HepG2 (cell line): ENCODE measurements around the gene AP1AR. TPM values are rescaled to one million over a fixed set of nuclear protein-coding genes. Genes with fewer than 3 reads are reported as not detected.

Experiments
- CAMTA2 ChIP-seq: sonication (generic); formaldehyde crosslinking; IDR thresholded peaks from 2 replicates; pipeline ENCODE4 v1.4.0; 2020; ENCODE audit warnings: mild to moderate bottlenecking, missing genetic modification reagents, borderline replicate concordance
- CC2D1A ChIP-seq: sonication (generic); formaldehyde crosslinking; IDR thresholded peaks from 2 replicates; pipeline ENCODE4 v1.8.1; 2023; ENCODE audit warnings: mild to moderate bottlenecking, missing genetic modification reagents
- CEBPB ChIP-seq: IDR thresholded peaks from 2 replicates; pipeline ENCODE4 v1.6.1; 2011; ENCODE audit warnings: low read depth, low read length, improper control_type of control experiment, borderline replicate concordance
- KAT8 ChIP-seq: IDR thresholded peaks from 2 replicates; pipeline ENCODE4 v1.6.1; 2016; ENCODE audit warnings: missing genetic modification reagents, missing compliant biosample characterization
- MED8 ChIP-seq: sonication (generic); formaldehyde crosslinking; IDR thresholded peaks from 2 replicates; pipeline ENCODE4 v1.8.1; 2023; ENCODE audit warnings: mild to moderate bottlenecking, missing genetic modification reagents; ENCODE audit not compliant: insufficient replicate concordance
- MEIS1 ChIP-seq: sonication (generic); formaldehyde crosslinking; IDR thresholded peaks from 2 replicates; pipeline ENCODE4 v1.9.0; 2021; ENCODE audit warnings: mild to moderate bottlenecking, missing genetic modification reagents, moderate library complexity, borderline replicate concordance
- MIER2 ChIP-seq: IDR thresholded peaks from 2 replicates; pipeline ENCODE4 v1.6.1; 2016; ENCODE audit warnings: missing biosample characterization, missing genetic modification reagents
- NFE2 ChIP-seq: sonication (generic); formaldehyde crosslinking; IDR thresholded peaks from 2 replicates; pipeline ENCODE4 v1.4.0; 2020; ENCODE audit warnings: missing genetic modification reagents
- NFE2L2 ChIP-seq: fragments of 150-350 bp; IDR thresholded peaks from 2 replicates; pipeline ENCODE4 v1.6.1; 2014; ENCODE audit warnings: low read length
- NR2F1 ChIP-seq, 2 experiments: fragments of 450-650 bp in 1 of 2; formaldehyde crosslinking in 1 of 2; IDR thresholded peaks; 2 replicates each; pipeline versions ENCODE4 v1.5.0 to v1.6.1; 2016 to 2020; ENCODE audit warnings: mild to moderate bottlenecking in 1 of 2, missing compliant biosample characterization in 1 of 2, missing genetic modification reagents in 1 of 2, moderate library complexity in 1 of 2
- PCBP1 ChIP-seq: fragments of 200-400 bp; formaldehyde crosslinking; IDR thresholded peaks from 2 replicates; pipeline ENCODE4 v1.6.1; 2017; ENCODE audit warnings: mild to moderate bottlenecking, low read depth, low read length, borderline replicate concordance
- ZFP36L1 ChIP-seq: sonication (generic); formaldehyde crosslinking; IDR thresholded peaks from 2 replicates; pipeline ENCODE4 v1.8.0; 2022; ENCODE audit warnings: mild to moderate bottlenecking, missing genetic modification reagents, moderate library complexity
- ZNF10 ChIP-seq: sonication (generic); formaldehyde crosslinking; IDR thresholded peaks from 2 replicates; pipeline ENCODE4 v1.4.0; 2020; ENCODE audit warnings: mild to moderate bottlenecking, low read depth, missing genetic modification reagents, borderline replicate concordance
- ZNF264 ChIP-seq: sonication (generic); formaldehyde crosslinking; IDR thresholded peaks from 2 replicates; pipeline ENCODE4 v1.4.0; 2020; ENCODE audit warnings: missing genetic modification reagents
- ZNF282 ChIP-seq: fragments of 450-650 bp; IDR thresholded peaks from 2 replicates; pipeline ENCODE4 v1.6.1; 2018; ENCODE audit not compliant: partially characterized antibody
- ZNF430 ChIP-seq: sonication (generic); formaldehyde crosslinking; IDR thresholded peaks from 2 replicates; pipeline ENCODE4 v1.9.0; 2021; ENCODE audit warnings: mild to moderate bottlenecking, missing genetic modification reagents
- ZNF747 ChIP-seq: sonication (generic); formaldehyde crosslinking; IDR thresholded peaks from 2 replicates; pipeline ENCODE4 v1.8.1; 2023; ENCODE audit warnings: missing genetic modification reagents, mild to moderate bottlenecking, borderline replicate concordance
- ZNF816 ChIP-seq: sonication (generic); formaldehyde crosslinking; IDR thresholded peaks from 2 replicates; pipeline ENCODE4 v1.8.0; 2022; ENCODE audit warnings: missing genetic modification reagents, mild to moderate bottlenecking, borderline replicate concordance
- ZNF83 ChIP-seq: sonication (generic); formaldehyde crosslinking; IDR thresholded peaks from 2 replicates; pipeline ENCODE4 v1.4.0; 2020; ENCODE audit warnings: missing genetic modification reagents, mild to moderate bottlenecking, borderline replicate concordance
- polyA plus RNA-seq, 8 experiments: library from polyadenylated mRNA; depleted of rRNA in 3 of 8; stranded (reverse) in 7 of 8; unstranded in 1 of 8; fragments of >200 nt; fragmentation: Illumina TruSeq in 4 of 8; extraction: Trizol in 4 of 8; gene quantifications; 2 replicates each; pipeline versions ENCODE4 v1.2.1 to v1.2.3, GENCODE V29; 2011 to 2016; ENCODE audit warnings: low read depth in 4 of 8, missing spikeins in 1 of 8, mixed read lengths in 1 of 8; ENCODE audit not compliant: insufficient read depth in 1 of 8
- total RNA-seq, 5 experiments: library from RNA; depleted of rRNA; stranded (reverse); fragments of >200 nt; fragmentation: Illumina TruSeq; extraction: Trizol; gene quantifications; 2 replicates each; pipeline ENCODE4 v1.2.3, GENCODE V29; 2016; ENCODE audit warnings: low read depth in 1 of 5
- TF ChIP-seq, protein P1 (sequence below): sonication (generic); formaldehyde crosslinking; conservative IDR thresholded peaks from 2 replicates; pipeline ENCODE4 v1.4.0; 2020; ENCODE audit warnings: missing genetic modification reagents
- TF ChIP-seq, protein P2 (sequence below): sonication (generic); formaldehyde crosslinking; IDR thresholded peaks from 2 replicates; pipeline ENCODE4 v1.4.0; 2020; ENCODE audit warnings: missing genetic modification reagents
- TF ChIP-seq, protein P3 (sequence below): sonication (generic); formaldehyde crosslinking; conservative IDR thresholded peaks from 2 replicates; pipeline ENCODE4 v1.4.0; 2020; ENCODE audit warnings: missing genetic modification reagents

AP1AR gene
- total and polyA plus RNA-seq, 2 of the 13 experiments (the other 11 are each of a cell fraction or from before 2014, with no cell fraction given) = 24.9 to 39.9 TPM

DNA sequence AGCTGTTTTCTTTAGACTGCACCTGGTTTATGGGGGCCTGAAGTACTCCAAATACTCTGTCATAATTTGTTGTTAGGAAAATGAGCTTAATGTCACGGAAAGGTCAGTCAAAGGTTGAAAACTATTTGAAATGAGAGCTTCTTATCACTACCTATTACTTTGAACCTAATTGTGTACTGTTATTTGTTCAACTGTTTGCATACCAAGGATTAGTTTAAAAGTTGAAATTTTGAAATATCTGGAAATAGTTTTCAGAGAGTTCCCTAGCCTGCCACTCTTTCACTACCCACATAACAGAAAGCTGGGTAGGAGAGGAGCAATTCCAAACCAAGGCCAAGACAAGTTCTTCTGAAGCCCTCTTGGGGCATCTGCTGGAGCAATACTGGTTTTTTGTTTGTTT is 28.0 kb upstream of the AP1AR start (continued):
- TF ChIP-seq KAT8 (CRISPR knock-in tag) = no peak
- no peak for TF ChIP-seq PCBP1
- no peak for TF ChIP-seq CAMTA2 (CRISPR knock-in tag)
- TF ChIP-seq ZFP36L1 (CRISPR knock-in tag) = no peak
- TF ChIP-seq, protein P1, sequence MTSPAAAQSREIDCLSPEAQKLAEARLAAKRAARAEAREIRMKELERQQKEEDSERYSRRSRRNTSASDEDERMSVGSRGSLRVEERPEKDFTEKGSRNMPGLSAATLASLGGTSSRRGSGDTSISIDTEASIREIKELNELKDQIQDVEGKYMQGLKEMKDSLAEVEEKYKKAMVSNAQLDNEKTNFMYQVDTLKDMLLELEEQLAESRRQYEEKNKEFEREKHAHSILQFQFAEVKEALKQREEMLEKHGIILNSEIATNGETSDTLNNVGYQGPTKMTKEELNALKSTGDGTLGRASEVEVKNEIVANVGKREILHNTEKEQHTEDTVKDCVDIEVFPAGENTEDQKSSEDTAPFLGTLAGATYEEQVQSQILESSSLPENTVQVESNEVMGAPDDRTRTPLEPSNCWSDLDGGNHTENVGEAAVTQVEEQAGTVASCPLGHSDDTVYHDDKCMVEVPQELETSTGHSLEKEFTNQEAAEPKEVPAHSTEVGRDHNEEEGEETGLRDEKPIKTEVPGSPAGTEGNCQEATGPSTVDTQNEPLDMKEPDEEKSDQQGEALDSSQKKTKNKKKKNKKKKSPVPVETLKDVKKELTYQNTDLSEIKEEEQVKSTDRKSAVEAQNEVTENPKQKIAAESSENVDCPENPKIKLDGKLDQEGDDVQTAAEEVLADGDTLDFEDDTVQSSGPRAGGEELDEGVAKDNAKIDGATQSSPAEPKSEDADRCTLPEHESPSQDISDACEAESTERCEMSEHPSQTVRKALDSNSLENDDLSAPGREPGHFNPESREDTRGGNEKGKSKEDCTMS (CRISPR knock-in tag) = no peak
- TF ChIP-seq ZNF83 (CRISPR knock-in tag) = no peak
- TF ChIP-seq ZNF816 (CRISPR knock-in tag) = no peak
- TF ChIP-seq ZNF747 (CRISPR knock-in tag) = no peak
- no peak for TF ChIP-seq ZNF430 (CRISPR knock-in tag)
- no peak for TF ChIP-seq CEBPB
- TF ChIP-seq NFE2L2 = no peak
- TF ChIP-seq, protein P2, sequence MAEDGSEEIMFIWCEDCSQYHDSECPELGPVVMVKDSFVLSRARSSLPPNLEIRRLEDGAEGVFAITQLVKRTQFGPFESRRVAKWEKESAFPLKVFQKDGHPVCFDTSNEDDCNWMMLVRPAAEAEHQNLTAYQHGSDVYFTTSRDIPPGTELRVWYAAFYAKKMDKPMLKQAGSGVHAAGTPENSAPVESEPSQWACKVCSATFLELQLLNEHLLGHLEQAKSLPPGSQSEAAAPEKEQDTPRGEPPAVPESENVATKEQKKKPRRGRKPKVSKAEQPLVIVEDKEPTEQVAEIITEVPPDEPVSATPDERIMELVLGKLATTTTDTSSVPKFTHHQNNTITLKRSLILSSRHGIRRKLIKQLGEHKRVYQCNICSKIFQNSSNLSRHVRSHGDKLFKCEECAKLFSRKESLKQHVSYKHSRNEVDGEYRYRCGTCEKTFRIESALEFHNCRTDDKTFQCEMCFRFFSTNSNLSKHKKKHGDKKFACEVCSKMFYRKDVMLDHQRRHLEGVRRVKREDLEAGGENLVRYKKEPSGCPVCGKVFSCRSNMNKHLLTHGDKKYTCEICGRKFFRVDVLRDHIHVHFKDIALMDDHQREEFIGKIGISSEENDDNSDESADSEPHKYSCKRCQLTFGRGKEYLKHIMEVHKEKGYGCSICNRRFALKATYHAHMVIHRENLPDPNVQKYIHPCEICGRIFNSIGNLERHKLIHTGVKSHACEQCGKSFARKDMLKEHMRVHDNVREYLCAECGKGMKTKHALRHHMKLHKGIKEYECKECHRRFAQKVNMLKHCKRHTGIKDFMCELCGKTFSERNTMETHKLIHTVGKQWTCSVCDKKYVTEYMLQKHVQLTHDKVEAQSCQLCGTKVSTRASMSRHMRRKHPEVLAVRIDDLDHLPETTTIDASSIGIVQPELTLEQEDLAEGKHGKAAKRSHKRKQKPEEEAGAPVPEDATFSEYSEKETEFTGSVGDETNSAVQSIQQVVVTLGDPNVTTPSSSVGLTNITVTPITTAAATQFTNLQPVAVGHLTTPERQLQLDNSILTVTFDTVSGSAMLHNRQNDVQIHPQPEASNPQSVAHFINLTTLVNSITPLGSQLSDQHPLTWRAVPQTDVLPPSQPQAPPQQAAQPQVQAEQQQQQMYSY = no peak
- TF ChIP-seq ZNF264 (CRISPR knock-in tag) = 0 out of 2 replicates have a peak, but pooled peaks have one; percentile 39
- TF ChIP-seq MED8 (CRISPR knock-in tag) = no peak
- TF ChIP-seq NFE2 = no peak
- peak; percentile 48 to 86 for TF ChIP-seq NR2F1 (CRISPR knock-in tag; IDR thresholded peaks at IDR 0.05)
- TF ChIP-seq CC2D1A (CRISPR knock-in tag) = no peak
- no peak for TF ChIP-seq MIER2 (CRISPR knock-in tag)
- TF ChIP-seq MEIS1 (CRISPR knock-in tag) = no peak
- TF ChIP-seq ZNF10 (CRISPR knock-in tag) = no peak
- TF ChIP-seq ZNF282 = no peak
- TF ChIP-seq, protein P3, sequence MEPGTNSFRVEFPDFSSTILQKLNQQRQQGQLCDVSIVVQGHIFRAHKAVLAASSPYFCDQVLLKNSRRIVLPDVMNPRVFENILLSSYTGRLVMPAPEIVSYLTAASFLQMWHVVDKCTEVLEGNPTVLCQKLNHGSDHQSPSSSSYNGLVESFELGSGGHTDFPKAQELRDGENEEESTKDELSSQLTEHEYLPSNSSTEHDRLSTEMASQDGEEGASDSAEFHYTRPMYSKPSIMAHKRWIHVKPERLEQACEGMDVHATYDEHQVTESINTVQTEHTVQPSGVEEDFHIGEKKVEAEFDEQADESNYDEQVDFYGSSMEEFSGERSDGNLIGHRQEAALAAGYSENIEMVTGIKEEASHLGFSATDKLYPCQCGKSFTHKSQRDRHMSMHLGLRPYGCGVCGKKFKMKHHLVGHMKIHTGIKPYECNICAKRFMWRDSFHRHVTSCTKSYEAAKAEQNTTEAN (CRISPR knock-in tag) = no peak
